Immature natural killer cell (primary cell): ENCODE results near the gene AMH. TPM values are rescaled to one million over a fixed set of nuclear protein-coding genes. Genes with fewer than 3 reads are reported as not detected.

Experiments
- DNase-seq, 3 donors: peaks; one replicate each; pipeline ENCODE4 v3.0.0; 2022; ENCODE audit warnings: mixed read lengths in 1 of 3
- H3K27ac Mint-ChIP-seq, 6 donors: one replicate each; pipeline ENCODE4 v1.8.0; 2020; ENCODE audit warnings: mixed read lengths in 6 of 6, mild to moderate bottlenecking in 5 of 6, inconsistent platforms in 4 of 6, moderate library complexity in 3 of 6
- H3K27me3 Mint-ChIP-seq, 3 donors: one replicate each; pipeline ENCODE4 v1.8.0; 2020 to 2021; ENCODE audit warnings: low read depth in 3 of 3, mild to moderate bottlenecking in 3 of 3, mixed read lengths in 3 of 3, moderate library complexity in 3 of 3, inconsistent platforms in 1 of 3
- H3K36me3 Mint-ChIP-seq, 3 donors: one replicate each; pipeline ENCODE4 v1.8.0; 2020; ENCODE audit warnings: mixed read lengths in 3 of 3, inconsistent platforms in 2 of 3, mild to moderate bottlenecking in 2 of 3
- H3K4me1 Mint-ChIP-seq, 2 donors: one replicate each; pipeline ENCODE4 v1.8.0; 2020; ENCODE audit warnings: inconsistent platforms in 2 of 2, mild to moderate bottlenecking in 2 of 2, mixed read lengths in 2 of 2, moderate library complexity in 1 of 2
- H3K4me3 Mint-ChIP-seq, 5 donors: one replicate each; pipeline ENCODE4 v1.8.0; 2020; ENCODE audit warnings: mild to moderate bottlenecking in 5 of 5, mixed read lengths in 5 of 5, inconsistent platforms in 3 of 5, moderate library complexity in 3 of 5
- H3K9me3 Mint-ChIP-seq, 6 donors: one replicate each; pipeline ENCODE4 v1.8.0; 2020; ENCODE audit warnings: mild to moderate bottlenecking in 6 of 6, mixed read lengths in 6 of 6, inconsistent platforms in 4 of 6, moderate library complexity in 3 of 6
- polyA plus RNA-seq, 3 donors: library from polyadenylated mRNA; unstranded; fragments of 300-500 nt; fragmentation: Illumina TruSeq; gene quantifications; one replicate each; pipeline ENCODE4 v1.2.3, GENCODE V29; 2021

The AMH gene
- polyA plus RNA-seq, 3 donors from 2014 or later = not detected

GRCh38 chr19:2212861-2213711 is 36.0 kb upstream of the AMH start:
- Mint-ChIP-seq H3K4me3 (no peak overlapping the region), H3K27ac (peak overlapping the region in 1 of 6 donors; percentile 32), H3K27me3 (peaks cover 0 to 5% (median 1%) of the 10 kb centered on the region in 3 donors), H3K9me3 (no peaks in the 10 kb centered on the region), H3K4me1 (no peaks in the 10 kb centered on the region), H3K36me3 (peaks cover 4 to 8% (median 7%) of the 10 kb centered on the region in 3 donors)
- no peak for DNase-seq

GRCh38 chr19:2213799-2214198 is 35.3 kb upstream of the AMH start:
- Mint-ChIP-seq H3K9me3 (no peaks in the 10 kb centered on the region), H3K27ac (no peak overlapping the region), H3K4me3 (no peak overlapping the region), H3K4me1 (no peaks in the 10 kb centered on the region), H3K36me3 (peaks cover 4 to 8% (median 7%) of the 10 kb centered on the region in 3 donors), H3K27me3 (peaks cover 0 to 5% (median 1%) of the 10 kb centered on the region in 3 donors)
- no peak for DNase-seq

DNA sequence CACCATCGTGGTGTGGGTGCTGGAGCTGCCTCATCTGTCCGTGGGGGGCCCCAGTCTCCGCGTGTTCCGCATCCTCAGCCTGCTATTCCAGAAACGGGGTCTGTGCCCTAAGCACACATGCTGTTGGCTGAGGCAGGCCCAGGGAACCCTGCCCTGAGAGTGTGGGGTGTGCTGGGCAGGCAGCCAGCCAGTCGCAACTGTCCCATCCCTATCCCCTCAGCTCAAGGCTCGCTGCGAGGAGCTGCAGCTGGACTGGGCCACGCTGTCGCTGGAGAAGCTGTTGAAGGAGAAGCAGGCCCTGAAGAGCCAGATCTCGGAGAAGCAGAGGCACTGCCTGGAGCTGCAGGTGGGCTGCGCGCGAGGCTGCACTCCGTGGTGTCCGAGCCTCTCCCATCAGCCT is 34.9 kb upstream of the AMH start:
- Mint-ChIP-seq H3K27ac (no peak overlapping the region), H3K9me3 (no peaks in the 10 kb centered on the region), H3K4me1 (no peaks in the 10 kb centered on the region), H3K36me3 (peaks cover 4 to 8% (median 7%) of the 10 kb centered on the region in 3 donors), H3K27me3 (peaks cover 0 to 5% (median 1%) of the 10 kb centered on the region in 3 donors), H3K4me3 (no peak overlapping the region)
- DNase-seq = no peak

DNA sequence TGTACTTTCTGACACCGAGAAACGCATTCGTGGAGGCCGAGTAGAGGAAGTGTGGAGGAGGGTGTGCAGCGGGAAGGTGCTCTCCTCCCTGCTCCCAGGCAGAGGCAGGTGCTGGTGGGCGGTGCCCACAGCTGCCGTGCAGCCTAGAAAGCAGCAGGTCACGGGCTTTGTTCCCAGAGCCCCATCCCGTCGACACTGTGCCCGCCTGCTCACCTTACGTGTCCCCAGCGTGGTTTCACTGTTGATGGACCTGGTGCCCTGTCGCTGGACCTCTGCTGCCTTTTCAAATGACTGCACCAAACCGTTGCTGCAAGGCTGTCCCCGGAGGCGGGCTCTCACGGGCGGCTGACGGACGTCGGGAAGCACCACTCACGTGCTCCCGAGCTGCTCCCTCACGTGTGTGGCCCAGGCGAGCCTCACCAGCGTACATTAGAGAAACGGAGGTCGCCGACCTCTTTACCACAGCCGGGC is 33.8 kb upstream of the AMH start:
- no peak for DNase-seq

GRCh38 chr19:2216361-2217225 is 32.5 kb upstream of the AMH start:
- Mint-ChIP-seq H3K27me3 (peaks cover 0 to 5% (median 3%) of the 10 kb centered on the region in 3 donors), H3K27ac (peak overlapping the region in 1 of 6 donors; percentile 65), H3K4me3 (no peak overlapping the region), H3K36me3 (peaks cover 4 to 7% (median 7%) of the 10 kb centered on the region in 3 donors), H3K4me1 (no peaks in the 10 kb centered on the region), H3K9me3 (no peaks in the 10 kb centered on the region)
- no peak for DNase-seq

More for the DNA sequence above, 33.8 kb upstream of the AMH start:
- Mint-ChIP-seq H3K4me3 (no peak overlapping the region), H3K27me3 (peaks cover 0 to 5% (median 1%) of the 10 kb centered on the region in 3 donors), H3K36me3 (peaks cover 4 to 8% (median 7%) of the 10 kb centered on the region in 3 donors), H3K4me1 (no peaks in the 10 kb centered on the region), H3K27ac (no peak overlapping the region), H3K9me3 (no peaks in the 10 kb centered on the region)

- peaks cover 3 to 4% (median 4%) of the 10 kb centered on the region in 3 donors for H3K36me3 Mint-ChIP-seq
Measured at GRCh38 chr19:2217591-2217990, 31.5 kb upstream of the AMH start.

DNA sequence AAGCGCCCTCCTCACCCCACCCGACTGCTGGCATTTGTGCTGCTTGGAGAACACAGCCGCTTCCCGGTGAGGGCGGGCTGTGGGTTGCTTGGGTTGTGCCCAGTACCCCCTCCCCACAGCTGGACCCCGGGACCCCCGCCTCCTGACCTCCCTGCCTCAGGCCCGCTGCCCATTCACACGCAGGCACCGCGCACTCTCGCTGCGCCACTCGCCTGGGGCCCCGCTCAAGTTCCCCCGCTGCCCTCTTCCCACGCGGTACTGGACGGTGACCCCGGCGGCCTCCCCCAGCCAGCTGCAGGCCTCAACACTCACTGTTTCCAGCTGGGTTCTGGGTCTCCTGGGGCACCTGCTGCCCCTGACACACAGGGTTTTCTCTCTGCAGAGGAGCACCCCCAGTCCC is 29.4 kb upstream of the AMH start:
- Mint-ChIP-seq H3K4me3 (no peak overlapping the region), H3K9me3 (no peaks in the 10 kb centered on the region), H3K27me3 (peaks cover 0 to 6% (median 5%) of the 10 kb centered on the region in 3 donors), H3K4me1 (peaks cover 7 to 8% of the 10 kb centered on the region in 2 donors), H3K27ac (no peak overlapping the region), H3K36me3 (peaks cover 4 to 9% (median 7%) of the 10 kb centered on the region in 3 donors)
- DNase-seq = no peak

More at GRCh38 chr19:2217591-2217990, 31.5 kb upstream of the AMH start:
- H3K4me3 Mint-ChIP-seq = no peak overlapping the region
- H3K27ac Mint-ChIP-seq = no peak overlapping the region
- H3K9me3 Mint-ChIP-seq = no peaks in the 10 kb centered on the region
- no peak for DNase-seq
- H3K27me3 Mint-ChIP-seq = peaks cover 0 to 3% (median 0%) of the 10 kb centered on the region in 3 donors
- no peaks in the 10 kb centered on the region for H3K4me1 Mint-ChIP-seq

- DNase-seq = no peak
- Mint-ChIP-seq H3K9me3 (no peaks in the 10 kb centered on the region), H3K27me3 (peaks cover 0 to 7% (median 6%) of the 10 kb centered on the region in 3 donors), H3K27ac (no peak overlapping the region), H3K4me1 (peaks cover 7 to 8% of the 10 kb centered on the region in 2 donors), H3K4me3 (no peak overlapping the region), H3K36me3 (peaks cover 4 to 9% (median 9%) of the 10 kb centered on the region in 3 donors)
Measured at GRCh38 chr19:2221250-2221831, 27.8 kb upstream of the AMH start.

GRCh38 chr19:2221918-2222317 is 27.2 kb upstream of the AMH start:
- H3K4me3 Mint-ChIP-seq = no peak overlapping the region
- H3K9me3 Mint-ChIP-seq = no peaks in the 10 kb centered on the region
- peaks cover 4 to 9% (median 8%) of the 10 kb centered on the region in 3 donors for H3K36me3 Mint-ChIP-seq
- peaks cover 7 to 8% of the 10 kb centered on the region in 2 donors for H3K4me1 Mint-ChIP-seq
- H3K27ac Mint-ChIP-seq = no peak overlapping the region
- no peak for DNase-seq
- H3K27me3 Mint-ChIP-seq = peaks cover 0 to 7% (median 6%) of the 10 kb centered on the region in 3 donors

DNA sequence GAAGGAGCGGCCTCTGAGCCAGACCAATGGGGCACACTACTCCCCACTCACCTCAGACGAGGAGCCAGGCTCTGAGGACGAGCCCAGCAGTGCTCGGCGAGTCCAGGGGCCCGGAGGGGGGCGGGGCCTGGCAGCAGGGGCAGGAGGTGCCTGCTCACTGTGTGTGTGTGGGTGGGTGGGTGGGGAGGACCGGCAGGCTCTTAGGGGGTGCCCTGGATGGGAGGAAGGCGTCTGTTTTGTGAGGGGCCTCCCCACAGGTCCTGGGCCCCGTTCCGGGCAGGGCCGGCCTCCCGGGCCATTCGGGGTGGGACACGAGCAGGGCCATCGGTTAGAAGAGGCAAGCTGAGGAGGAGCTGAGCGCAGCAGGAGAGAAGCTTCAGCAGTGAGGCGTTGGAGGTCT is 25.7 kb upstream of the AMH start:
- H3K36me3 Mint-ChIP-seq = peaks cover 0 to 6% (median 5%) of the 10 kb centered on the region in 3 donors
- peak overlapping the region in 1 of 6 donors; percentile 81 for H3K27ac Mint-ChIP-seq
- peaks cover 7 to 8% of the 10 kb centered on the region in 2 donors for H3K4me1 Mint-ChIP-seq
- DNase-seq = no peak
- peaks cover 0 to 8% (median 5%) of the 10 kb centered on the region in 3 donors for H3K27me3 Mint-ChIP-seq
- H3K4me3 Mint-ChIP-seq = no peak overlapping the region
- no peaks in the 10 kb centered on the region for H3K9me3 Mint-ChIP-seq

GRCh38 chr19:2223959-2224358 is 25.2 kb upstream of the AMH start:
- DNase-seq = peak in 2 of 3 donors; percentile 24 to 49
- H3K9me3 Mint-ChIP-seq = no peaks in the 10 kb centered on the region
- H3K36me3 Mint-ChIP-seq = peaks cover 0 to 6% (median 5%) of the 10 kb centered on the region in 3 donors
- H3K4me1 Mint-ChIP-seq = peaks cover 7 to 8% of the 10 kb centered on the region in 2 donors
- peak overlapping the region; percentile 45 to 88 (median 80) for H3K27ac Mint-ChIP-seq
- H3K4me3 Mint-ChIP-seq = no peak overlapping the region
- peaks cover 0 to 8% (median 5%) of the 10 kb centered on the region in 3 donors for H3K27me3 Mint-ChIP-seq

- no peak for DNase-seq
- H3K27me3 Mint-ChIP-seq = peaks cover 0 to 10% (median 5%) of the 10 kb centered on the region in 3 donors
- H3K4me3 Mint-ChIP-seq = no peak overlapping the region
- peaks cover 7 to 8% of the 10 kb centered on the region in 2 donors for H3K4me1 Mint-ChIP-seq
- peak overlapping the region in 3 of 6 donors; percentile 20 to 81 (median 70) for H3K27ac Mint-ChIP-seq
- H3K9me3 Mint-ChIP-seq = no peaks in the 10 kb centered on the region
- peaks cover 0 to 6% (median 5%) of the 10 kb centered on the region in 3 donors for H3K36me3 Mint-ChIP-seq
Measured at GRCh38 chr19:2224754-2225349, 24.3 kb upstream of the AMH start.
